Loucy (cell line): ENCODE data around the gene PGS1.

ENCODE experiments used
- H2AFZ ChIP-seq: fragments of 200-600 bp; sonication (generic); 2 replicates; pipeline ENCODE4 v1.6.0; 2016; ENCODE audit warnings: antibody characterized with exemption, mild to moderate bottlenecking, low read length, moderate library complexity
- H3F3A ChIP-seq: fragments of 200-600 bp; 2 replicates; pipeline ENCODE4 v1.6.0; 2016; ENCODE audit warnings: antibody characterized with exemption, low read depth, mild to moderate bottlenecking
- H3K27me3 ChIP-seq: fragments of 200-600 bp; sonication (generic); 2 replicates; pipeline ENCODE4 v1.6.1; 2014; ENCODE audit warnings: low read length, mild to moderate bottlenecking; ENCODE audit not compliant: insufficient read depth, poor library complexity, severe bottlenecking
- H3K36me3 ChIP-seq: fragments of 200-600 bp; sonication (generic); 2 replicates; pipeline ENCODE4 v1.6.1; 2016; ENCODE audit warnings: low read length; ENCODE audit not compliant: insufficient read depth
- H3K4me1 ChIP-seq: fragments of 200-600 bp; sonication (generic); 2 replicates; pipeline ENCODE4 v1.5.1; 2014; ENCODE audit warnings: low read length, mild to moderate bottlenecking; ENCODE audit not compliant: insufficient read depth, poor library complexity, severe bottlenecking
- H3K4me2 ChIP-seq: fragments of 200-600 bp; sonication (generic); 2 replicates; pipeline ENCODE4 v1.6.0; 2014; ENCODE audit warnings: antibody characterized with exemption, low read length, low read depth, mild to moderate bottlenecking; ENCODE audit not compliant: poor library complexity, severe bottlenecking
- H3K4me3 ChIP-seq: fragments of 200-600 bp; sonication (generic); 2 replicates; pipeline ENCODE4 v1.5.1; 2014; ENCODE audit warnings: low read length, mild to moderate bottlenecking, mixed read lengths; ENCODE audit not compliant: poor library complexity, severe bottlenecking
- H3K79me2 ChIP-seq: fragments of 200-600 bp; sonication (generic); 2 replicates; pipeline ENCODE4 v1.6.1; 2014; ENCODE audit warnings: low read length; ENCODE audit not compliant: insufficient read depth
- H3K9ac ChIP-seq: fragments of 200-600 bp; sonication (generic); 2 replicates; pipeline ENCODE4 v1.6.0; 2014; ENCODE audit warnings: mild to moderate bottlenecking, low read depth, low read length, moderate library complexity; ENCODE audit not compliant: poor library complexity, severe bottlenecking
- H3K9me2 ChIP-seq: fragments of 200-600 bp; sonication (generic); replicated peaks from 2 replicates; pipeline ENCODE4 v1.6.1; 2016; ENCODE audit warnings: low read depth, low read length, mixed read lengths
- H3K9me3 ChIP-seq: fragments of 200-600 bp; sonication (generic); 2 replicates; pipeline ENCODE4 v1.6.1; 2014; ENCODE audit warnings: mild to moderate bottlenecking, antibody characterized with exemption, low read length, low read depth; ENCODE audit not compliant: insufficient read depth
- H4K20me1 ChIP-seq: fragments of 200-600 bp; sonication (generic); 2 replicates; pipeline ENCODE4 v1.6.0; 2014; ENCODE audit warnings: antibody characterized with exemption, low read length, mild to moderate bottlenecking; ENCODE audit not compliant: insufficient read depth, poor library complexity, severe bottlenecking
- EZH2phosphoT487 ChIP-seq: fragments of 200-600 bp; IDR thresholded peaks from 2 replicates; pipeline ENCODE4 v1.6.1; 2018; ENCODE audit warnings: antibody characterized with exemption, mild to moderate bottlenecking, moderate library complexity, borderline replicate concordance
- TF ChIP-seq, protein P1 (sequence below): fragments of 200-600 bp; sonication (generic); conservative IDR thresholded peaks from 2 replicates; pipeline ENCODE4 v1.5.1; 2014; ENCODE audit warnings: mild to moderate bottlenecking, antibody characterized with exemption, low read length

Gene PGS1

DNA sequence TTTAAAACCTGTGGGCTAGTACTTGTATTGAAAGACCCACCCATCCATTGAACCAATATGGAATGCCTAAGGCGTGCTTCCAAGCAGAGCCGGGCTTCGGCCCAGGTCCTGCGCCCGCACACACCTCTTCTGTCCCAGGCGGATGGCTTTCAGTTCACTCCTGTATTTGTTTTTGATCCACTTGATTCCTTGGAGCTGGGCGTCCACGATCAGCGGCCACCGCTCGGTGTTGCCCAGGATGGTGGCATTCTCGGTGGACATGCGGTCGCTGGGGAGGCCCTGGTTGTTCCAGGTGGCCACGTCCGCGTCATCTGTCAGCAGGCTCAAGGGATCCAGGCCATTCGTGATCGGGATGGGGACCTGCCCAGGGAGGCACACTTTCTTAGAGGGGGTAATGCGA is 75.9 kb downstream of the PGS1 start:
- Histone ChIP-seq H3K9me3 (no peaks in the 10 kb centered on the region), H2AFZ (no peak overlapping the region), H3K36me3 (no peaks in the 10 kb centered on the region), H3K4me1 (peaks cover 7% of the 10 kb centered on the region), H4K20me1 (no peaks in the 10 kb centered on the region), H3K9me2 (no peaks in the 10 kb centered on the region), H3K27me3 (no peaks in the 10 kb centered on the region), H3K4me3 (no peak overlapping the region), H3F3A (no peaks in the 10 kb centered on the region), H3K9ac (no peak overlapping the region), H3K4me2 (no peak overlapping the region), H3K79me2 (no peaks in the 10 kb centered on the region)
- TF ChIP-seq, protein P1, sequence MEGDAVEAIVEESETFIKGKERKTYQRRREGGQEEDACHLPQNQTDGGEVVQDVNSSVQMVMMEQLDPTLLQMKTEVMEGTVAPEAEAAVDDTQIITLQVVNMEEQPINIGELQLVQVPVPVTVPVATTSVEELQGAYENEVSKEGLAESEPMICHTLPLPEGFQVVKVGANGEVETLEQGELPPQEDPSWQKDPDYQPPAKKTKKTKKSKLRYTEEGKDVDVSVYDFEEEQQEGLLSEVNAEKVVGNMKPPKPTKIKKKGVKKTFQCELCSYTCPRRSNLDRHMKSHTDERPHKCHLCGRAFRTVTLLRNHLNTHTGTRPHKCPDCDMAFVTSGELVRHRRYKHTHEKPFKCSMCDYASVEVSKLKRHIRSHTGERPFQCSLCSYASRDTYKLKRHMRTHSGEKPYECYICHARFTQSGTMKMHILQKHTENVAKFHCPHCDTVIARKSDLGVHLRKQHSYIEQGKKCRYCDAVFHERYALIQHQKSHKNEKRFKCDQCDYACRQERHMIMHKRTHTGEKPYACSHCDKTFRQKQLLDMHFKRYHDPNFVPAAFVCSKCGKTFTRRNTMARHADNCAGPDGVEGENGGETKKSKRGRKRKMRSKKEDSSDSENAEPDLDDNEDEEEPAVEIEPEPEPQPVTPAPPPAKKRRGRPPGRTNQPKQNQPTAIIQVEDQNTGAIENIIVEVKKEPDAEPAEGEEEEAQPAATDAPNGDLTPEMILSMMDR = no peak
- no peak for TF ChIP-seq EZH2phosphoT487

DNA sequence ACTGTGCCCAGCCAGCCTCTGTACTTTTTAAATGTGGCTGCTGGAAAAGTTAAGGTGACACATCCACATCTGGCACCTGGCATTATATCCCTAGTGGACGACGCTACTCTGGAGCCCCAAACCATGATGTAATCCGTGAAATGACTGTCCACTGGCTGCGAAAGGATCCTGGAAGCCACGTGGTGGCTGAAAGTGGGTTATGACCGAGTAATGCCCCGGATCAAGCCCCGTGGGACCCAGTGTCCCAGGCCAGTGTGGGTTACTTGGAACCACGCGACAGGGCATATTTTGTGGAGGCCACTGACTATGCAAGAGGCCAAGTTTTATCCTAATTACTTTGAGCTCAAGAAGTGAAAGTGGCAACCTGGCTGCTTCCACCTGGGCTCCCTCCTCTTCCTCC is 79.6 kb downstream of the PGS1 start:
- H3K4me1 ChIP-seq = no peaks in the 10 kb centered on the region
- no peaks in the 10 kb centered on the region for H3F3A ChIP-seq
- H3K36me3 ChIP-seq = no peaks in the 10 kb centered on the region
- H3K4me2 ChIP-seq = no peak overlapping the region
- H4K20me1 ChIP-seq = no peaks in the 10 kb centered on the region
- no peak overlapping the region for H3K4me3 ChIP-seq
- no peak overlapping the region for H2AFZ ChIP-seq
- no peak overlapping the region for H3K9ac ChIP-seq
- no peak for TF ChIP-seq EZH2phosphoT487
- TF ChIP-seq, protein P1 = no peak
- no peaks in the 10 kb centered on the region for H3K9me3 ChIP-seq
- no peaks in the 10 kb centered on the region for H3K9me2 ChIP-seq
- no peaks in the 10 kb centered on the region for H3K27me3 ChIP-seq
- no peaks in the 10 kb centered on the region for H3K79me2 ChIP-seq

DNA sequence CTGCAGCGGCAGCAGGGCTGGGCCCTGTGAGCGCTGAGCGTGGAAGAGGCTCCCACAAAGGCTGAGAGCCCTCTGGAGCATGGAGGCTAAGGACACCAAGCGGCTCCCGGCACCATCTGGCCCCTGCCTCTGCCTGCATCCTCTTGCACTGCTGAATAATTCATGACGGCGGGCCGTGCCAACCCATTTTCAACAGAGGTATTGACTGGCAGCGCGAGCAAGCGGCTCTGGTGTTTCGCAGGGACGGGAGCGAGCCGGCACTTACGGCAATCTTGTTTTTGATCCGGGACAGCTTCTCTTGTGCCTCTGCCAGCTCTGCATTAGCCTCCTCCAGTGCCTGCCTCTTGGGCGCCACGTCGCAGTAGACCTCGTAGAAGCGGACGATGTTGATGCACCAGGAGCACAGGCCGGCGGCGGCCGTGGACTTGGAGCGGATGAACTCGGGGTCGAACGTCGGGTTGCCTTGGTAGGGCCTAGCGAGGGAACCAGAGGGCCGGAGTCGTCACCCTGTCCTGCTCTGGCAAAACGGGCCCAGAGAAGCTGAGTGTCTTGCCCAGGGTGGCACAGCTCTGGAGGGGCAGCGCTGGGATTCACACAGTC is 80.4 kb downstream of the PGS1 start:
- H3K9me3 ChIP-seq = no peaks in the 10 kb centered on the region
- TF ChIP-seq, protein P1 = no peak
- TF ChIP-seq EZH2phosphoT487 = no peak
- no peak overlapping the region for H3K4me2 ChIP-seq
- H3F3A ChIP-seq = no peaks in the 10 kb centered on the region
- H3K79me2 ChIP-seq = no peaks in the 10 kb centered on the region
- no peak overlapping the region for H2AFZ ChIP-seq
- H3K27me3 ChIP-seq = no peaks in the 10 kb centered on the region
- H3K4me1 ChIP-seq = no peaks in the 10 kb centered on the region
- H4K20me1 ChIP-seq = no peaks in the 10 kb centered on the region
- H3K9me2 ChIP-seq = no peaks in the 10 kb centered on the region
- H3K9ac ChIP-seq = no peak overlapping the region
- H3K4me3 ChIP-seq = no peak overlapping the region
- no peaks in the 10 kb centered on the region for H3K36me3 ChIP-seq
